ENCODE measurements around the gene KRT79. TPM values are rescaled to one million over a fixed set of nuclear protein-coding genes. Genes with fewer than 3 reads are reported as not detected.

KRT79 gene
- total RNA-seq, 1 donor from 2014 or later = not detected

GRCh38 chr12:52817003-52817698 is 17.0 kb downstream of the KRT79 start:
- Histone ChIP-seq H3K27me3 (ENCODE audit: control insufficient read depth, insufficient read depth, low read length) (peaks cover 3% of the 10 kb centered on the region), H3K36me3 (ENCODE audit: control insufficient read depth, insufficient read depth, low read length) (no peaks in the 10 kb centered on the region), H3K4me3 (ENCODE audit: low read depth, low read length) (no peak overlapping the region)
- no peak for TF ChIP-seq CTCF (IDR thresholded peaks at IDR 0.05; ENCODE audit: insufficient read depth, low read length, poor library complexity, severe bottlenecking)
- no peak for DNase-seq (ENCODE audit: low read depth)

- H3K27me3 ChIP-seq (ENCODE audit: control insufficient read depth, insufficient read depth, low read length) = peaks cover 3% of the 10 kb centered on the region
- no peak for TF ChIP-seq CTCF (IDR thresholded peaks at IDR 0.05; ENCODE audit: insufficient read depth, low read length, poor library complexity, severe bottlenecking)
- no peak overlapping the region for H3K4me3 ChIP-seq (ENCODE audit: low read depth, low read length)
- no peak for DNase-seq (ENCODE audit: low read depth)
- no peaks in the 10 kb centered on the region for H3K36me3 ChIP-seq (ENCODE audit: control insufficient read depth, insufficient read depth, low read length)
Measured at GRCh38 chr12:52815676-52816588, 18.2 kb downstream of the KRT79 start.

- DNase-seq (ENCODE audit: low read depth) = no peak
- H3K36me3 ChIP-seq (ENCODE audit: control insufficient read depth, insufficient read depth, low read length) = no peaks in the 10 kb centered on the region
- peaks cover 5% of the 10 kb centered on the region for H3K27me3 ChIP-seq (ENCODE audit: control insufficient read depth, insufficient read depth, low read length)
- TF ChIP-seq CTCF (IDR thresholded peaks at IDR 0.05; ENCODE audit: insufficient read depth, low read length, poor library complexity, severe bottlenecking) = no peak
- no peak overlapping the region for H3K4me3 ChIP-seq (ENCODE audit: low read depth, low read length)
Measured at GRCh38 chr12:52815161-52815560, 18.9 kb downstream of the KRT79 start.

GRCh38 chr12:52814710-52815155 is 19.4 kb downstream of the KRT79 start:
- Histone ChIP-seq H3K4me3 (ENCODE audit: low read depth, low read length) (no peak overlapping the region), H3K27me3 (ENCODE audit: control insufficient read depth, insufficient read depth, low read length) (peaks cover 5% of the 10 kb centered on the region), H3K36me3 (ENCODE audit: control insufficient read depth, insufficient read depth, low read length) (no peaks in the 10 kb centered on the region)
- no peak for DNase-seq (ENCODE audit: low read depth)
- no peak for TF ChIP-seq CTCF (IDR thresholded peaks at IDR 0.05; ENCODE audit: insufficient read depth, low read length, poor library complexity, severe bottlenecking)

- no peak for DNase-seq (ENCODE audit: low read depth)
- no peak for TF ChIP-seq CTCF (IDR thresholded peaks at IDR 0.05; ENCODE audit: insufficient read depth, low read length, poor library complexity, severe bottlenecking)
- no peak within 1 kb of the TSS for H3K4me3 ChIP-seq (ENCODE audit: low read depth, low read length)
- no peaks in the 10 kb centered on the region for H3K36me3 ChIP-seq (ENCODE audit: control insufficient read depth, insufficient read depth, low read length)
- peaks cover 5% of the 10 kb centered on the region for H3K27me3 ChIP-seq (ENCODE audit: control insufficient read depth, insufficient read depth, low read length)
Measured at GRCh38 chr12:52813885-52814709, 20.0 kb downstream of the KRT79 start, which contains the start of gene KRT4. KRT4 (minus strand) TSS chr12:52814116; CDS start chr12:52814058, 58 bp downstream.

All from kidney epithelial cell (primary cell).